PC-3 (cell line): ENCODE results near the gene TUSC2. TPM values are rescaled to one million over a fixed set of nuclear protein-coding genes. Genes with fewer than 3 reads are reported as not detected.

ENCODE experiments used
- ATAC-seq: fragments of 200-7000 bp; cut with Tn5 transposase; 2 replicates; pipeline ENCODE4 v1.9.1; 2020; ENCODE audit warnings: mild to moderate bottlenecking, moderate library complexity
- BruUV-seq: library from RNA; stranded (reverse); fragments of 400-500 nt; replicated peaks from 2 replicates; lab custom pipeline; 2021; lab: Mats Ljungman, UMichigan
- CTCF ChIA-PET: fragments of 300-600 bp; sonication (Branson Sonifier 250); formaldehyde crosslinking; loops from one replicate; lab custom pipeline; 2022; ENCODE audit warnings: antibody characterized with exemption; lab: Charles Lee
- POLR2A ChIA-PET: fragments of 300-600 bp; sonication (Branson Sonifier 250); formaldehyde crosslinking; loops from one replicate; lab custom pipeline; 2022; ENCODE audit warnings: antibody characterized with exemption; ENCODE audit not compliant: unreplicated experiment; lab: Charles Lee
- DNase-seq: peaks from one replicate; pipeline ENCODE4 v3.0.0-alpha.2; 2015
- H2AFZ ChIP-seq: fragments of 300-600 bp; sonication (generic); 2 replicates; pipeline ENCODE4 v1.6.0; 2016; ENCODE audit warnings: antibody characterized with exemption, low read length
- H3F3A ChIP-seq: fragments of 300-600 bp; sonication (generic); one replicate; pipeline ENCODE4 v1.6.0; 2017; ENCODE audit warnings: antibody characterized with exemption, low read length, control low read depth, mild to moderate bottlenecking; ENCODE audit not compliant: unreplicated experiment
- H3K27ac ChIP-seq: fragments of 300-600 bp; sonication (generic); 2 replicates; pipeline ENCODE4 v1.5.1; 2016; ENCODE audit warnings: mild to moderate bottlenecking, low read length
- H3K27me3 ChIP-seq: fragments of 300-600 bp; sonication (generic); 2 replicates; pipeline ENCODE4 v1.6.1; 2016; ENCODE audit warnings: low read length, mixed read lengths
- H3K36me3 ChIP-seq: fragments of 300-600 bp; sonication (generic); 2 replicates; pipeline ENCODE4 v1.6.1; 2016; ENCODE audit warnings: low read depth, mixed run types, low read length, mixed read lengths
- H3K4me1 ChIP-seq: fragments of 300-600 bp; sonication (generic); 2 replicates; pipeline ENCODE4 v1.5.1; 2016; ENCODE audit warnings: low read length; ENCODE audit not compliant: insufficient read depth
- H3K4me2 ChIP-seq: fragments of 300-600 bp; sonication (generic); 2 replicates; pipeline ENCODE4 v1.6.0; 2016; ENCODE audit warnings: low read length
- H3K4me3 ChIP-seq: fragments of 300-600 bp; sonication (generic); 2 replicates; pipeline ENCODE4 v1.5.1; 2016; ENCODE audit warnings: mild to moderate bottlenecking, low read length, mixed read lengths
- H3K79me2 ChIP-seq: fragments of 300-600 bp; sonication (generic); 2 replicates; pipeline ENCODE4 v1.6.1; 2017; ENCODE audit warnings: low read length, mixed read lengths
- H3K9ac ChIP-seq: fragments of 300-600 bp; sonication (generic); 2 replicates; pipeline ENCODE4 v1.6.0; 2016; ENCODE audit warnings: mild to moderate bottlenecking, low read length
- H3K9me2 ChIP-seq: fragments of 300-600 bp; sonication (generic); replicated peaks from 2 replicates; pipeline ENCODE4 v1.6.1; 2016; ENCODE audit warnings: mixed run types, low read length, mixed read lengths
- H3K9me3 ChIP-seq: fragments of 300-600 bp; sonication (generic); 2 replicates; pipeline ENCODE4 v1.6.1; 2016; ENCODE audit warnings: low read length, mixed read lengths
- H4K20me1 ChIP-seq: fragments of 300-600 bp; sonication (generic); 2 replicates; pipeline ENCODE4 v1.6.1; 2016; ENCODE audit warnings: low read length, mixed read lengths
- CTCF ChIP-seq: fragments of 300-600 bp; sonication (generic); conservative IDR thresholded peaks from 2 replicates; pipeline ENCODE4 v1.5.1; 2017; ENCODE audit warnings: antibody characterized with exemption, low read depth, mild to moderate bottlenecking, low read length
- EZH2 ChIP-seq: fragments of 300-600 bp; sonication (generic); IDR thresholded peaks from one replicate; pipeline ENCODE4 v1.6.1; 2017; ENCODE audit warnings: antibody characterized with exemption, mild to moderate bottlenecking, low read length; ENCODE audit not compliant: unreplicated experiment
- EZH2phosphoT487 ChIP-seq: fragments of 300-600 bp; sonication (generic); IDR thresholded peaks from 2 replicates; pipeline ENCODE4 v1.6.1; 2018; ENCODE audit warnings: mild to moderate bottlenecking, antibody characterized with exemption, low read length, borderline replicate concordance
- intact Hi-C: fragments of 100-400 bp; cut with micrococcal nuclease; formaldehyde crosslinking; loops from 2 replicates; pipeline ENCODE4 v1.9.0; 2023
- total RNA-seq: library from RNA; depleted of rRNA; stranded (reverse); fragments of >200 nt; gene quantifications from 2 replicates; pipeline ENCODE4 v1.2.3, GENCODE V29; 2014

Gene TUSC2
- total RNA-seq, 1 experiment from 2014 or later: 143 TPM

- no peaks in the 10 kb centered on the region for H3K9me3 ChIP-seq
- CTCF ChIA-PET: no interaction called here
- peak within 1 kb of the TSS; percentile 94 for H2AFZ ChIP-seq
- H3K27me3 ChIP-seq: no peaks in the 10 kb centered on the region
- H3K4me1 ChIP-seq: peaks cover 32% of the 10 kb centered on the region
- no peaks in the 10 kb centered on the region for H3F3A ChIP-seq
- H4K20me1 ChIP-seq: peaks cover 36% of the 10 kb centered on the region
- H3K4me2 ChIP-seq: peak within 1 kb of the TSS; percentile 93
- H3K4me3 ChIP-seq: peak within 1 kb of the TSS; percentile 85
- ATAC-seq (peak; percentile 96), DNase-seq (peak; percentile 98)
- intact Hi-C loops: loop anchor here (1.0 kb wide), 2 partner anchors 8 to 124 kb away; no protein-coding TSS in a partner anchor
- peak within 1 kb of the TSS; percentile 39 for H3K27ac ChIP-seq
- TF ChIP-seq EZH2phosphoT487 (no peak), EZH2 (no peak), CTCF (no peak)
- POLR2A ChIA-PET: no interaction called here
- peak within 1 kb of the TSS; percentile 94 for H3K9ac ChIP-seq
- peaks cover 23% of the 10 kb centered on the region for H3K36me3 ChIP-seq
- H3K9me2 ChIP-seq: no peaks in the 10 kb centered on the region
- H3K79me2 ChIP-seq: peaks cover 52% of the 10 kb centered on the region
- BruUV-seq: TSS peak; percentile 42
Measured at GRCh38 chr3:50358911-50359759, 31.1 kb upstream of the TUSC2 start, which contains the start of gene TMEM115. TSS of gene TMEM115 (minus strand) at chr3:50359521. CDS start at chr3:50359063, 458 bp downstream.

DNA sequence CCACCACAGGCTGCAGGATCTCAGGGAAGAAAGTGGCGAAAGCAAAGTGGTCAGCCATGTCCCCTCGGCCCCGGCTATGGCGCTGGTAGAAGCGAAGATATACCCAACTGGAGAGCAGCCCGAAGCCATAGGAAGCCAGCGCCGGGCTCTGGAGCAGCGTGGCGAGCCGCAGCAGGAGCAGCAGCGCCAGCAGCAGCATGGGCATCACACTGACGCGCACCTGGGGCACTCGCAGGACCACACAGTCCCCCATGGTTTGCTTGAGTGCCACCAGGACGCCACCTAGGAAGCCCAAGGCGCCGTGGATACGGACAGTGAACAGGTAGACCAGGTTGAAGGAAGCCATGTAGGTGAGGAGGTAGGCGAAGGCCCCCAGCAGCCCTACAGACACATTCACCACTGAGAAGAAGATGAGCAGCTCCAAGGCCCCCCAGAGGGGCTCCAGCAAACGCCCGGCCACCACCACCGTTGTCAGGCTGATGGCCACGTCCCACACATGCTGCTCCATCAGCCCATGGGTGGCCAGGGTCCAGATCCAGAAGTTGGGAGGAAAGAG is 30.4 kb upstream of the TUSC2 start:
- Histone ChIP-seq H3K36me3 (peaks cover 30% of the 10 kb centered on the region), H3K4me3 (peak overlapping the region; percentile 85), H2AFZ (0 out of 2 replicates have a peak overlapping the region, but pooled peaks have one; percentile 80), H3K27me3 (no peaks in the 10 kb centered on the region), H3F3A (no peaks in the 10 kb centered on the region), H3K4me2 (peak overlapping the region; percentile 93), H3K79me2 (peaks cover 59% of the 10 kb centered on the region), H4K20me1 (peaks cover 36% of the 10 kb centered on the region), H3K27ac (peak overlapping the region; percentile 39; the same call in 1 of the 2 replicates), H3K4me1 (peaks cover 32% of the 10 kb centered on the region), H3K9ac (peak overlapping the region; percentile 94), H3K9me3 (no peaks in the 10 kb centered on the region), H3K9me2 (no peaks in the 10 kb centered on the region)
- no peak for ATAC-seq
- DNase-seq: no peak
- CTCF ChIA-PET: no interaction called here
- TSS peak; percentile 1 for BruUV-seq
- TF ChIP-seq EZH2phosphoT487: no peak
- TF ChIP-seq EZH2: no peak
- 0 out of 2 replicates have a peak, but pooled peaks have one; percentile 11 for TF ChIP-seq CTCF
- intact Hi-C loops: no loop called here
- POLR2A ChIA-PET: no interaction called here
